ENCODE results near the gene HIPK2. TPM values are rescaled to one million over a fixed set of nuclear protein-coding genes. Genes with fewer than 3 reads are reported as not detected.

The HIPK2 gene
- polyA plus RNA-seq, 1 donor (not counting 4 experiments of a cell fraction or from before 2014, with no cell fraction given): 5.8 TPM

DNA sequence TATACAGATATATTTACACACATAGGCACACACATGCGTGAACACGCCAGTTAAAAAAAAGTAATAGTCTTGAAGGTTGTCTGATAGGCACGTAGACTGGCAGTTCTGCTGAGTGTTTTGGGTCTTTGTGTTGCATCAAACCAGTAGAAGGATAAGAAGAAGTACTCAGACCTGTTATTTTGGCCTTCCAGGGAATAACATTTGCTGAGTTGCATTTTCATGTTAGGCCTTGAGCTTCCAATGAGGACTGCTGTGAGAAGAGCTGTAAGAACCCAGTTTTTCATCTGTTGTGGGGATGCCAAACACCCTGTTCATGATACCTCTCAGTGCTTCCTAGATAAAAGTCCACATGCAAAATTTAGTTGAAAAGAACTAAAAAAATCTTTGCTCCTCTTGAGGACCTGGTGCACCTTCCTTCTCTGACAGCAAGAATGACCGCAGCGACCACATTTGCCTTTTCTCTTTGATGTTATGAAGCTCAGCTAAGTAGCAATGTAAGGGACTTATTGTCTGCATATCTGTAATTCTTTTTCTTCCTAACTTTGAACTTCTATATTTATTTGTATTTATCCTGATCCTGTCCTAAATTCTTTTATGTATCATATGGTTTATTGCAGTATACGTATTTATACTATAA, 27.2 kb downstream of the HIPK2 start:
- H3K27ac ChIP-seq (ENCODE audit: control insufficient read depth, insufficient read depth, low read length): no peak overlapping the region
- no peak overlapping the region for H3K9ac ChIP-seq (ENCODE audit: control insufficient read depth, extremely low read depth, insufficient read depth, low read length)
- FAIRE-seq (no peak), DNase-seq (ENCODE audit: low read depth, low spot score) (no peak)
- peaks cover 3% of the 10 kb centered on the region for H4K20me1 ChIP-seq (ENCODE audit: control insufficient read depth, extremely low read depth, insufficient read depth, low read length)
- H3K36me3 ChIP-seq (ENCODE audit: control insufficient read depth in 2 of 2, extremely low read depth in 1 of 2, insufficient read depth in 2 of 2, low read length in 2 of 2): peaks cover 1 to 5% of the 10 kb centered on the region in 2 experiments
- TF ChIP-seq, protein P1, sequence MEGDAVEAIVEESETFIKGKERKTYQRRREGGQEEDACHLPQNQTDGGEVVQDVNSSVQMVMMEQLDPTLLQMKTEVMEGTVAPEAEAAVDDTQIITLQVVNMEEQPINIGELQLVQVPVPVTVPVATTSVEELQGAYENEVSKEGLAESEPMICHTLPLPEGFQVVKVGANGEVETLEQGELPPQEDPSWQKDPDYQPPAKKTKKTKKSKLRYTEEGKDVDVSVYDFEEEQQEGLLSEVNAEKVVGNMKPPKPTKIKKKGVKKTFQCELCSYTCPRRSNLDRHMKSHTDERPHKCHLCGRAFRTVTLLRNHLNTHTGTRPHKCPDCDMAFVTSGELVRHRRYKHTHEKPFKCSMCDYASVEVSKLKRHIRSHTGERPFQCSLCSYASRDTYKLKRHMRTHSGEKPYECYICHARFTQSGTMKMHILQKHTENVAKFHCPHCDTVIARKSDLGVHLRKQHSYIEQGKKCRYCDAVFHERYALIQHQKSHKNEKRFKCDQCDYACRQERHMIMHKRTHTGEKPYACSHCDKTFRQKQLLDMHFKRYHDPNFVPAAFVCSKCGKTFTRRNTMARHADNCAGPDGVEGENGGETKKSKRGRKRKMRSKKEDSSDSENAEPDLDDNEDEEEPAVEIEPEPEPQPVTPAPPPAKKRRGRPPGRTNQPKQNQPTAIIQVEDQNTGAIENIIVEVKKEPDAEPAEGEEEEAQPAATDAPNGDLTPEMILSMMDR (optimal IDR thresholded peaks at IDR 0.05 in 1 of 3, IDR thresholded peaks at IDR 0.05 in 1 of 3, conservative IDR thresholded peaks at IDR 0.05 in 1 of 3; ENCODE audit: extremely low read depth in 1 of 3, insufficient read depth in 2 of 3, low read length in 3 of 3): no peak
- no peak for TF ChIP-seq EZH2 (IDR thresholded peaks at IDR 0.05; ENCODE audit: low read length)
- no peak overlapping the region for H3K4me2 ChIP-seq (ENCODE audit: control insufficient read depth, extremely low read depth, insufficient read depth, low read depth, low read length)
- dilution Hi-C loops (cut with MboI; ENCODE audit: extremely low pct_ligation_motif_present, low sequenced_read_pairs): no loop called here
- no peaks in the 10 kb centered on the region for H3K4me1 ChIP-seq (ENCODE audit: control insufficient read depth, extremely low read depth, insufficient read depth, low read length)
- no peak overlapping the region for H3K4me3 ChIP-seq (ENCODE audit: control insufficient read depth in 2 of 3, extremely low read depth in 1 of 3, insufficient read depth in 2 of 3, low read depth in 1 of 3, low read length in 3 of 3)
- peaks cover 77% of the 10 kb centered on the region for H3K79me2 ChIP-seq (ENCODE audit: control insufficient read depth, insufficient read depth, low read length)
- H3K9me1 ChIP-seq (ENCODE audit: control insufficient read depth, extremely low read depth, insufficient read depth, low read length): no peaks in the 10 kb centered on the region
- no peaks in the 10 kb centered on the region for H3K9me3 ChIP-seq (ENCODE audit: control insufficient read depth, low read depth, low read length)
- no peak overlapping the region for H2AFZ ChIP-seq (ENCODE audit: control insufficient read depth, low read length)
- H3K27me3 ChIP-seq (ENCODE audit: control insufficient read depth, extremely low read depth, insufficient read depth, low read length): no peaks in the 10 kb centered on the region

DNA sequence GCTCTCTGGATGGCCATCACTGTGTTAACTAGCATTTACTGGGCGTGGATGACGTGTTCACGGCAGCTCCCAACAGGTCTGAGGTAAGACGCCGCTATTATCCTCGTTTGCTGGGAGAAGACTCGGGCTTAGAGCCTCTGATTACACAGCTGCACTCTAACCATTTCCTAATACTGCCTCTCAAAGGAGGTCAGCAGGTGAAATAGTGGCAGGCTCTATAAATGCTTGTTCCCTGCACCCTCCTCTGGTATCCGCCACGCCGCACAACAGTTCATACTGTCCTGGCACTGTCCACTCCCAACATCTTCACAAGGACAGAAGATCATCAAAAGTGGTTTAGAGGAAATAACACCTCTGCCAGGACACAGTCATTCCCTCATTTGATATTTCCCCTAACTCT, 28.3 kb downstream of the HIPK2 start:
- Histone ChIP-seq H4K20me1 (ENCODE audit: control insufficient read depth, extremely low read depth, insufficient read depth, low read length) (peaks cover 6% of the 10 kb centered on the region), H3K4me2 (ENCODE audit: control insufficient read depth, extremely low read depth, insufficient read depth, low read depth, low read length) (no peak overlapping the region), H3K9me3 (ENCODE audit: control insufficient read depth, low read depth, low read length) (no peaks in the 10 kb centered on the region), H3K79me2 (ENCODE audit: control insufficient read depth, insufficient read depth, low read length) (peaks cover 79% of the 10 kb centered on the region), H3K4me3 (ENCODE audit: control insufficient read depth in 2 of 3, extremely low read depth in 1 of 3, insufficient read depth in 2 of 3, low read depth in 1 of 3, low read length in 3 of 3) (no peak overlapping the region), H3K27me3 (ENCODE audit: control insufficient read depth, extremely low read depth, insufficient read depth, low read length) (no peaks in the 10 kb centered on the region), H3K36me3 (ENCODE audit: control insufficient read depth in 2 of 2, extremely low read depth in 1 of 2, insufficient read depth in 2 of 2, low read length in 2 of 2) (peaks cover 1 to 5% of the 10 kb centered on the region in 2 experiments), H3K9ac (ENCODE audit: control insufficient read depth, extremely low read depth, insufficient read depth, low read length) (no peak overlapping the region), H3K27ac (ENCODE audit: control insufficient read depth, insufficient read depth, low read length) (no peak overlapping the region), H3K9me1 (ENCODE audit: control insufficient read depth, extremely low read depth, insufficient read depth, low read length) (no peaks in the 10 kb centered on the region), H2AFZ (ENCODE audit: control insufficient read depth, low read length) (no peak overlapping the region), H3K4me1 (ENCODE audit: control insufficient read depth, extremely low read depth, insufficient read depth, low read length) (peaks cover under 1% of the 10 kb centered on the region)
- TF ChIP-seq, protein P1 (optimal IDR thresholded peaks at IDR 0.05 in 1 of 3, IDR thresholded peaks at IDR 0.05 in 1 of 3, conservative IDR thresholded peaks at IDR 0.05 in 1 of 3; ENCODE audit: extremely low read depth in 1 of 3, insufficient read depth in 2 of 3, low read length in 3 of 3): no peak
- TF ChIP-seq EZH2 (IDR thresholded peaks at IDR 0.05; ENCODE audit: low read length): no peak
- DNase-seq (ENCODE audit: low read depth, low spot score) (no peak), FAIRE-seq (no peak)
- dilution Hi-C loops (cut with MboI; ENCODE audit: extremely low pct_ligation_motif_present, low sequenced_read_pairs): no loop called here
